ENCODE data around the gene ANKMY2.
A peak's percentile ranks its signal among the peaks of the same experiment; 100 is the strongest.
"Not testable (repeated sequence)": the region's sequence is repeated elsewhere in the genome, so short reads cannot be mapped to it uniquely, and the experiment has no call there.

Gene ANKMY2

GRCh38 chr7:16669581-16669980 is 24.0 kb upstream of the ANKMY2 start:
- Mint-ChIP-seq H3K9me3 (no peaks in the 10 kb centered on the region), H3K4me1 (no peaks in the 10 kb centered on the region), H3K4me3 (no peak overlapping the region), H3K27ac (no peak overlapping the region), H3K27me3 (no peaks in the 10 kb centered on the region), H3K36me3 (peaks cover 44% of the 10 kb centered on the region)
- CTCF ChIA-PET = no interaction called here
- DNase-seq = no peak

- no peak for DNase-seq
- H3K9me3 Mint-ChIP-seq = no peaks in the 10 kb centered on the region
- CTCF ChIA-PET = no interaction called here
- peaks cover 44% of the 10 kb centered on the region for H3K36me3 Mint-ChIP-seq
- H3K4me3 Mint-ChIP-seq = no peak overlapping the region
- H3K4me1 Mint-ChIP-seq = no peaks in the 10 kb centered on the region
- H3K27ac Mint-ChIP-seq = no peak overlapping the region
- no peaks in the 10 kb centered on the region for H3K27me3 Mint-ChIP-seq
Measured at GRCh38 chr7:16668978-16669377, 23.4 kb upstream of the ANKMY2 start.

GRCh38 chr7:16668049-16668858 is 22.7 kb upstream of the ANKMY2 start:
- Mint-ChIP-seq H3K36me3 (peaks cover 44% of the 10 kb centered on the region), H3K4me1 (no peaks in the 10 kb centered on the region), H3K9me3 (no peaks in the 10 kb centered on the region), H3K4me3 (no peak overlapping the region), H3K27ac (no peak overlapping the region), H3K27me3 (no peaks in the 10 kb centered on the region)
- no peak for DNase-seq
- CTCF ChIA-PET = no interaction called here

- Mint-ChIP-seq H3K27ac (peak overlapping the region; percentile 29), H3K4me3 (no peak overlapping the region), H3K9me3 (no peaks in the 10 kb centered on the region), H3K4me1 (no peaks in the 10 kb centered on the region), H3K27me3 (no peaks in the 10 kb centered on the region), H3K36me3 (peaks cover 39% of the 10 kb centered on the region)
- CTCF ChIA-PET = no interaction called here
- DNase-seq = no peak
Measured at GRCh38 chr7:16667355-16667754, 21.8 kb upstream of the ANKMY2 start.

- DNase-seq = no peak
- CTCF ChIA-PET = no interaction called here
- Mint-ChIP-seq H3K4me1 (peaks cover 9% of the 10 kb centered on the region), H3K27ac (no peak overlapping the region), H3K9me3 (no peaks in the 10 kb centered on the region), H3K36me3 (peaks cover 10% of the 10 kb centered on the region), H3K4me3 (no peak overlapping the region), H3K27me3 (no peaks in the 10 kb centered on the region)
Measured at GRCh38 chr7:16661924-16662323, 16.4 kb upstream of the ANKMY2 start.

- Mint-ChIP-seq H3K36me3 (peaks cover 12% of the 10 kb centered on the region), H3K4me1 (peaks cover 9% of the 10 kb centered on the region), H3K4me3 (no peak overlapping the region), H3K27ac (no peak overlapping the region), H3K9me3 (no peaks in the 10 kb centered on the region), H3K27me3 (no peaks in the 10 kb centered on the region)
- DNase-seq = no peak
- CTCF ChIA-PET = no interaction called here
Measured at GRCh38 chr7:16660702-16661464, 15.3 kb upstream of the ANKMY2 start.

- H3K36me3 Mint-ChIP-seq, H3K4me3 Mint-ChIP-seq, H3K27me3 Mint-ChIP-seq, CTCF ChIA-PET, H3K27ac Mint-ChIP-seq, H3K9me3 Mint-ChIP-seq, DNase-seq: not testable (repeated sequence)
- H3K4me1 Mint-ChIP-seq = peaks cover 11% of the 10 kb centered on the region
Measured at GRCh38 chr7:16659854-16660497, 14.4 kb upstream of the ANKMY2 start.

- H3K9me3 Mint-ChIP-seq = no peaks in the 10 kb centered on the region
- peaks cover 11% of the 10 kb centered on the region for H3K36me3 Mint-ChIP-seq
- peaks cover 17% of the 10 kb centered on the region for H3K4me1 Mint-ChIP-seq
- H3K27ac Mint-ChIP-seq = no peak overlapping the region
- DNase-seq = no peak
- no peak overlapping the region for H3K4me3 Mint-ChIP-seq
- CTCF ChIA-PET = no interaction called here
- H3K27me3 Mint-ChIP-seq = no peaks in the 10 kb centered on the region
Measured at GRCh38 chr7:16657656-16658279, 12.2 kb upstream of the ANKMY2 start.

- peaks cover 29% of the 10 kb centered on the region for H3K4me1 Mint-ChIP-seq
- no peaks in the 10 kb centered on the region for H3K27me3 Mint-ChIP-seq
- H3K27ac Mint-ChIP-seq = no peak overlapping the region
- no peak overlapping the region for H3K4me3 Mint-ChIP-seq
- no peaks in the 10 kb centered on the region for H3K9me3 Mint-ChIP-seq
- CTCF ChIA-PET = no interaction called here
- DNase-seq = no peak
- peaks cover 11% of the 10 kb centered on the region for H3K36me3 Mint-ChIP-seq
Measured at GRCh38 chr7:16656141-16656540, 10.6 kb upstream of the ANKMY2 start.

- DNase-seq = no peak
Measured at GRCh38 chr7:16655394-16655793, 9.8 kb upstream of the ANKMY2 start.

GRCh38 chr7:16652888-16653287 is 7.3 kb upstream of the ANKMY2 start:
- Mint-ChIP-seq H3K36me3 (peaks cover 16% of the 10 kb centered on the region), H3K4me1 (peaks cover 48% of the 10 kb centered on the region), H3K27me3 (no peaks in the 10 kb centered on the region), H3K9me3 (no peaks in the 10 kb centered on the region), H3K27ac (no peak overlapping the region), H3K4me3 (no peak overlapping the region)
- DNase-seq = no peak
- CTCF ChIA-PET = no interaction called here

More at GRCh38 chr7:16655394-16655793, 9.8 kb upstream of the ANKMY2 start:
- no peaks in the 10 kb centered on the region for H3K9me3 Mint-ChIP-seq
- peaks cover 11% of the 10 kb centered on the region for H3K36me3 Mint-ChIP-seq
- H3K4me1 Mint-ChIP-seq = peaks cover 27% of the 10 kb centered on the region
- no peaks in the 10 kb centered on the region for H3K27me3 Mint-ChIP-seq
- H3K4me3 Mint-ChIP-seq = no peak overlapping the region
- H3K27ac Mint-ChIP-seq = no peak overlapping the region
- CTCF ChIA-PET = no interaction called here

GRCh38 chr7:16652240-16652583 is 6.7 kb upstream of the ANKMY2 start:
- Mint-ChIP-seq H3K27ac (no peak overlapping the region), H3K36me3 (peaks cover 13% of the 10 kb centered on the region), H3K4me3 (no peak overlapping the region), H3K9me3 (no peaks in the 10 kb centered on the region), H3K4me1 (peaks cover 51% of the 10 kb centered on the region), H3K27me3 (no peaks in the 10 kb centered on the region)
- DNase-seq = no peak
- CTCF ChIA-PET = no interaction called here

- H3K9me3 Mint-ChIP-seq = no peaks in the 10 kb centered on the region
- CTCF ChIA-PET = no interaction called here
- H3K27me3 Mint-ChIP-seq = no peaks in the 10 kb centered on the region
- peaks cover 11% of the 10 kb centered on the region for H3K36me3 Mint-ChIP-seq
- no peak overlapping the region for H3K4me3 Mint-ChIP-seq
- no peak overlapping the region for H3K27ac Mint-ChIP-seq
- DNase-seq = no peak
- peaks cover 57% of the 10 kb centered on the region for H3K4me1 Mint-ChIP-seq
Measured at GRCh38 chr7:16651396-16652239, 6.1 kb upstream of the ANKMY2 start.

GRCh38 chr7:16650266-16650665 is 4.7 kb upstream of the ANKMY2 start:
- Mint-ChIP-seq H3K4me3 (no peak overlapping the region), H3K27ac (no peak overlapping the region), H3K9me3 (no peaks in the 10 kb centered on the region), H3K4me1 (peaks cover 58% of the 10 kb centered on the region), H3K27me3 (no peaks in the 10 kb centered on the region), H3K36me3 (peaks cover 9% of the 10 kb centered on the region)
- CTCF ChIA-PET = no interaction called here
- DNase-seq = no peak
